Measurements from ENCODE around the gene ASAP2. TPM values are rescaled to one million over a fixed set of nuclear protein-coding genes. Genes with fewer than 3 reads are reported as not detected.

The ASAP2 gene
- polyA plus RNA-seq, 4 donors = 50.3 to 63.5 (median 58.3) TPM

DNA sequence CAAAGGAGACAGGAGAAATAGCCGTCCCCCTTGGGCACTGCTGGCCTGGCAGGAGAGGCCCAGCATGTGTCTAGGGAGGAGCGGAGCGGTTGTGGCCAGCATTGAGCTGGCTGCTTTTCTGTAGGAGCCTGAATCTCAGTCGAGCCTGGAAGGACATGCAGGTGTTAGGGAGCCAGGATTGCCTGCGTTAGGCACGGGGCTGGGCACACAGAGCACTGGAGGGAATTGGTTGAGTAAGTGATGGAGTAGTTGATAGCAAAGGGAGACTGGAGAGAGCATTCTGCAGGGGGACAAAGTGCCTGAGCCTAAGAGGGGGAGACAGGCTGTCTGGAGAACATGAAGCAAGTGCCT is 22.8 kb downstream of the ASAP2 start:
- DNase-seq (ENCODE audit: low read depth in 4 of 4, low spot score in 3 of 4) = no peak

DNA sequence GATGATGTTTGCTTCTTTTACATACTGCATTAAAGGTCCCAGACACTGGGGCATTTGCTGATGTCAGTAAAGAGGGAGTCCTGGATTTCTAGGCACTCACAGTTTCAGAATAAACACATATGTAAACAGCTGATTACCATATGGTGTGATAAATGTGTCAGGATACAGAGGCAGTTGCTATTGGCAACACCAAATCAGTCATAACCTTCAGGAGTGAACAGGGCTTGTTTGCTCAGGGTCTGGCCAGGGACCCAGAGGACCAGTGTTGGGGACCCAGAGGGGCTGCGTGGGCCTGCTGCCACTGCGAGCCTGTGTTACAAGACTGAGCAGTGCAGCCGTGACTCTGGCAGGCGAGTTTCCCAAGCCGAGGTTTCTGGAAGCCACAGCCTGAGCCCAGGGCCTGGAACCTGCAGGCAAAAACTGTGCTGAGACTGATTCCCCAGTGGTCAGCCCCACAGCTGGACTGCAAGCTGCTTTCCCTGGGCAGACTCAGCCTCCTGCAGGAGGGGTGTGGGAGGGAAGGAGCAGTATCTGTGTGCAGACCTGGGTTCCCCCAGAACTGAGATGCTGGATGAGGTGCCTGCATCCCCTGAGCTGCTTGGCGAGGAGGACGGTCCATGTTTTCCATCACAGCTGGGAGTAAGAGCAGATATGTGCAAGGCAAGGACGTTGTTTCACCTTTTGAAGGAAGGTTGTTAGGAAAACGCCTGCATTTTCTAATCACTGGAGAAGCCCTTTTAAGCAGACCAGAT is 23.6 kb downstream of the ASAP2 start:
- no peak for DNase-seq (ENCODE audit: low read depth in 4 of 4, low spot score in 3 of 4)

DNA sequence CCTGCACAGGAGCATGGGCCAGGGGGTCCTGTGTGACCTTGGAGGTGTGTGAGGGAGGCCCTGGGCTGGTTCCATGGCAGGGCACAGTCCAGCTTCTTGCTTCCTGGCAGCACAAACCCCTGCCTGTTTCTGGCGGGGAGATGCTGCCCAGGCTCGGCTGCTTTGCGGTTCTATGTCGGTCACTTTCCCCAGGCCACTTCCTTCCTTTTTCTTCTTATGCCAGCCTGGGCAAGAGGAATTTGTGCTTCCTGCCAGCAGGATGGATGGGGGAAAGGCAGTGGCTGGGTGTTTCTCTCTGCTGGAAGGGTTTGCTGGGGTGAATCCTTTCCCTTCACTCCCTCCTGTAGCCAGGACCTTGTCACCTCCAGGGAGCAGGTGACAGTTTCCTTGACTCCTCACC is 24.3 kb downstream of the ASAP2 start:
- no peak for DNase-seq (ENCODE audit: low read depth in 4 of 4, low spot score in 3 of 4)

DNA sequence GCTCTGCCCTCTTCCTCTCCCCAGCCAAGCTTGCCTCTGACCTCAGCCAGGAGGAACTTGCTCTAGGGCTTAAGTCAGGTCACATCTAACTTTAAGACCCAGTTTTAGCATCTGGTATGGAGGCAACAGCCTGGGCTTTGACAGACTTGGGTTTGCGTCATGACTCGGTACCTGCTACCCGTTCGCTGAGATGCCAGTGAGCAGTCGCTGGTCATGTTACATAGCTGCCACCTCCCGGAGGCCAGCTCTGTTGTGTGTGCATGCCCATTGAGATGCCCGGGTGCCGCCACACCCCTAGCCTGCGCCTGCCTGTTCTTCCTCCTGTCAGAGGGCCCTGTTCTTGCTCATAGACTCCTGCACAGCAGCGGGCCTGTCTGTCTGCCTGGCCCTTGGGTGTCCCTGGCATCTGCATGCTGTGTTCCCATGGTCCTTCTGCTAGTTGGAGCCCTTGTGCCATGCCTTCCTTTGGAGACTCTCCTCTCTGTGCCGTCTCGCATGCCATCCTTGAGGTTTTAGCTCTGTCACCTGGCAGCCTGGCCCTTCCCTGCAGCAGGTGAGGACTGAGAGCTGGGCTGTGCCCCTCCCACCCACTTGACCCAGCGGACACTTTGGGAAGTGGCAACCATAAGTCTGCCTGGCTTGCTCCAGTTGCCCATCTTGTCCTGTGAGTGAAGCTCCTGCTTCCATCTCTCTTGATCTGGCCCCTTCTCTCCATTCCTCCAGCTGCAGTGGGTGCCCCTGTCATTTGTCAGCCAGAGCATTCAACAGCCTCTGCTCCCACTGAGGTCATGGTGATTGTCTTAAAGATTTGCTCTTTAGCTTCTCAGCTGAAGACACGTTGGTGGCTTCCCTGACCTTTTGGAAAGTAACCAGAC is 24.9 kb downstream of the ASAP2 start:
- DNase-seq (ENCODE audit: low read depth in 4 of 4, low spot score in 3 of 4) = no peak

DNA sequence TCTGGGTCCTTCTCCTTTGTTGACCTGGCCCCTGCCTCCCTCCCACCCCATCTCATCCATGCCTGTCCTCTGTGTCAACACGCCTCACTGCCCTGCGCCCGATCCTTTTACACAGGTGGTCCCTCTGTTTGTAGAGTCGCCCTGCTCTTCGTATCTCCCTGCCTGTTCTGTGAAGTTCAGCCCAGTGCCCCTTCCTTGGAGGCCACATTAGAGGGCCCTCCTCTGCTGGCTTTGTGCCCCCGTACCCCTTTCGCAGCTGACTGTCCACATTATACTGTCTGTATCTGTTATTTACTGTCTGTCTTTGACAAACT is 25.5 kb downstream of the ASAP2 start:
- no peak for DNase-seq (ENCODE audit: low read depth in 4 of 4, low spot score in 3 of 4)

DNA sequence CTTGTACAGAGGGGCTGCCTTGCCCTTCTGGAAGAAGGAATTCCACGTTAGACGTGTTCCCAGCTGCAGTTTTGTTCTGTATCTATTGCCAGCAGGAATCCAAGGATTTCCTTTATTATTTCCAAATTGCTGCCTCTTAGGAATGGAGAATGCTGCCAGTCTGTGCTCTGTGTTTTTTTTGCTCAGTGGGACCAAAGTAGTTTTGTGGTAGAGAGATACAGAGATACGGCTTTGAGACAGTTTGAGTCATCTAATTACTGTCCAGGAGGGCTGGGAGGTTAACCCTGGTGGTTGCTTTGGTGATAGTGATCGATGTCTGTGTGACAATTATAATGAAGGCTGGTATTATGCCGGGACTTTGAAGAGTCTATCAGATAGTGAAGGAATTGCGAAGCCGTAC is 26.3 kb downstream of the ASAP2 start:
- DNase-seq (ENCODE audit: low read depth in 4 of 4, low spot score in 3 of 4) = no peak

DNA sequence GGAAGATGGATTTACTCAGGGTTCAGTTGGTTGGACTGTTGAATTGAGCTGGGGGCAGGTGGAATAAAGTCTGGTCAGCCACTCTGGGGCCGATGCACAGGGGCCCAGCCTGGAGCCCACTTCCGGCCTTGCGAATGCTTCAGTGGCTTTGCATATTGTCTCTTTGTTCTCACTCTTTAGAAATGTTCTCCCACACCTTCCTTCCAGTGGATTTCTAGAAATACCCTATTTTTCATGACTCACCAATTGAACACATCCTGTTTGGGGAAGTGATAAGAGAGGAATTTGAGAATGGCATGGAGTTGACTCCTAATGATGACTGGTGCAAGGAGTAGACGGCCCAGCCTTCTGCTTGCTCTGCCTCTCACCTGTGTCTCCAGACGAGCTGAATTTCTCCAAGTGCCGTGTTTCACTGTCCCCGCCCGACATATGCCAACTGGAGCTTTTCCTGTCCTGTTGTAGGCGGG is 28.1 kb downstream of the ASAP2 start:
- no peak for DNase-seq (ENCODE audit: low read depth in 4 of 4, low spot score in 3 of 4)

DNA sequence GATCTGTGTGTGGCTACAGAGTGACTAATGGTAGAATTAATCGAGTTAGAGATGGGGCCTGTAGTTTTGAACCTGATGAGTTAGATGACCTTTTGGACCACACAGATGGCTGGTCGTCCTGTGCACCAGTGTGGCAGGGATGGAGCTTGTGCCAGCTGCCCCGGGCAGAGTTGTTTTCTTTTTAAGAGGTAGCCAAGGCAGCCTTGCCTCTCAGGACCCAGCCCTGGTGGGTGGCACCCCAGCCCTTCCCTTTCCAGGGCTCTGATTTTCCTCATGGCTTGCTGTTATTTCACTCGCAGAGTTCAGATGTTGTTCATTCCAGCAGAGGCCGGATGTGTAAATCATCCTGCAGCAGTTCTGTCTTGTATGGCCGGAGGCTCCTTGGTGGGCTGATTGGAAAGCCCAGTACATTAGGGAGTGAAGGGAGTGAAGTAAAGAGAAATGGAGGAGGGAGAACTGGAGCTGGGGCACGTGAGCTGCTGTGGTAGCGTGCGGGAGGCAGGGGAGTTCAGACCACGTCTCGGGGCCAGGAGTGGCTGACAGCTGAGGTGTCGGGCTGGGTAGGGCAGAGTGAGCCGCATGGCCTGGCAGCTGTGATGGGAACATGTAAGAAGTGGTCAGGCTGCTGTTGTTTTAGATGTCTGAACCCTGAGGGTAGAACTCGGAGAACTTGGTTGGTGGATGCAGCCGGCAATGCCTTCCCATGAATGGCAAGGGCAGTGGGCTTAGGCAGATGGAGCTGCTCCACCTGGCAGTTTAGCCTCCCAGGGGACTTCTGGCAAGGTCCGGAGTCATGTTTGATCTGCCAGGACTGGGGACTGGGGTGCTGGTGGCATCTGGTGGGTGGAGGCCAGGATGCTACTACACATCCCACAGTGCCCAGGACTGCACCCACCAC is 28.8 kb downstream of the ASAP2 start:
- peak; percentile 62 to 80 (median 76) for DNase-seq (ENCODE audit: low read depth in 4 of 4, low spot score in 3 of 4)

DNA sequence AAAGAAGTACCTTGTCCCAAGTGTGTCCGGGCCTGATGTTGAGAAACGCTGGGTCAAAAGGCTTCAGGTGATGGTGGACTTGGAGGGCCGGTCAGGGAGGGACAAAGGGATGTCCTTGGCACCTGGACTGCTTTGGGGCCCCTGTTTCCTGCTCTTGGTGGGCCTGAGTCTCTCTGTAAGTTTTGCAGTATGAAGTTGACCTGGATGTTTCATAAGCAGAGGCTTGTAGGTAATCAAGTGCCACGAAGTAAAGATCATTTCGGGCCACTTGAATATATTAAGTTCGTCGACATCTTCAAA is 29.4 kb downstream of the ASAP2 start:
- no peak for DNase-seq (ENCODE audit: low read depth in 4 of 4, low spot score in 3 of 4)

DNA sequence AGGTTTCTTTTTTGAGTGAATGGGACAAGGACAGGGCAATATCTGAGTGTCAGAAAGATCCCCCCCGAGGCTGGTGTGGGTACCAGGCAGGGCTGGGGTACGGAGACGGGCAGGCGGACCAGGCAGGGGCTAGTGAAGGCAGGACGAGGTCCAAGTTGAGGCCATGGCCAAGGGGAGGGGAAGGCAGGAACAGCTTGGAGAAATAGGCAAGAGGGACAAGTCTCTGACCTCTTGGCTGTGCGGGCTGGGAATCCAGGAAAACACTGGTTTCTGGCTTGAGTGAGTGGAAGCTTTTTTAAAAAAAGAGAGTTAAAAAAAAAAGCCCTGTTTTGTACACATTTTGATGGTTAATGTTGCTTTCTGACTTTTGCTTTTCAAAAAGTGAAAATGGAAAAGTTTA is 30.3 kb downstream of the ASAP2 start:
- DNase-seq (ENCODE audit: low read depth in 4 of 4, low spot score in 3 of 4) = no peak

DNA sequence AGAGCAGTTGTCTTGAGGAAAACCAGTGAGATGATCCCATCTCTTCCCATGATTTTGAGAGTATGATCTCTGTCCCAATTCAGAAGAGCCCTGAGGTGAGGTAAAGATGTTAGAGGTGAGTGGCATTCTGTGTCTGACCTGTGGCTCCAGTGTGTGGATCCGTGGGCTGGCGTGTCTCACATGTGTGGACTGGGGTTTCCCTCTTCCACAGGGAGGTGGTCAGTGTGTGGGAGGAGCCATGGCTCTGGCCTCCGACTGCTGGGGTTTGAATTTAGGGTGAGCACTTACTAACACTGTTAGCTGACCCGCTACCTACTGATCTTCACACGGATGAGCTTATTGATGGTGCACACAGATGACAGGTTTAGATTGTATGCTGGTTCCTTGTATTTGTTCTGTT is 31.2 kb downstream of the ASAP2 start:
- DNase-seq (ENCODE audit: low read depth in 4 of 4, low spot score in 3 of 4) = no peak

DNA sequence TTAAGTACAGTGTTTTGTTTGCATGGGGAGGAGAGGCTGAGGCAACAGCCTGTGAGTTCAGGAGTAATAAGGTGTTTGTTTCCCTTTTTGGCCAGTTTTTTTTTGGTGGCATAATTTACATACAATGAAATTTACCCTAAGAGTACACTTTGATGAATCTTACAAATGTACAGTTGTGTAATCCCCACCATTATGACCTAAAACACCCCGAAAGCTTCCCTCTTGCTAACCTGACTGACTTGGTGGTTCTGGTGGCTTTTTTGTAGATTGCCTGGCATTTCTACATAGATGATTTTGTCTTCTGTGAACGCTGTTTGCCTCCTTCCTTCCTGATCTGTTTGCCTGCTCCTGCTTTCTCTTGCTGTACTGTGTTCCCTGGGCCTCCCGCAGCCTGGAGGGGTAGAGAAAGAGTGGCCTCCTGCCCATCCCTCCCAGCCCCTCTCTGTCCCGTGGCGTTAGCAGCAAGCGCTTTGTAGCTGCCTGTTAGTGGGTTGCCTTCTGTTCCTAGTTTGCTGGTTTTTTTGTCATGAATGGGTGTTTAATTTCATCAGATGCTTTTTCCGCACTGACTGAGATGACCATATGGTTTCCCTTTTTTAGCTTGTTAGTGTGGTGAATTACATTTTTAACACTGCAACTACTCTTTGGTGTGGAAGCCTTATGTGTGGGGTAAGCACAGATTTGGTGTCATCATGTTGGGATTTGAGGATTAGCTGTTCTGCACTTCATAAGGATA is 32.1 kb downstream of the ASAP2 start:
- no peak for DNase-seq (ENCODE audit: low read depth in 4 of 4, low spot score in 3 of 4)

DNA sequence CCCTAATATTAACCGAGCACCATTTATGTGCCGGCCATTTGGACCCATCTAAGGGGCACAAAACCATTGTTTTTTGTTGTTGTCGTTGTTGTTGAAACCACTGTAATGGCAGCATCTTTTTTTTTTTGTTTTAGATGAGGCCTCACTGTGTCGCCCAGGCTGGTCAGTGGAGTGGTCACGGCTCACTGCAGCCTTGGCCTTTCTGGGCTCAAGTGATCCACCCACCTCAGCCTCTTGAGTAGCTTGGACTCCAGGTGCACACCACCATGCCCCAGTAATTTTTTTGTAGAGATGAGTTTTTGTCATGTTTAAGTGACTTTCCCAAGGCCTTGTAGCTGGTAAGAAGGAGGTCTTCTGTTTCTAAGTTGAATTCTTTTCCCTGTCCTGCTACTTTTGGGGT is 33.0 kb downstream of the ASAP2 start:
- DNase-seq (ENCODE audit: low read depth in 4 of 4, low spot score in 3 of 4) = no peak

DNA sequence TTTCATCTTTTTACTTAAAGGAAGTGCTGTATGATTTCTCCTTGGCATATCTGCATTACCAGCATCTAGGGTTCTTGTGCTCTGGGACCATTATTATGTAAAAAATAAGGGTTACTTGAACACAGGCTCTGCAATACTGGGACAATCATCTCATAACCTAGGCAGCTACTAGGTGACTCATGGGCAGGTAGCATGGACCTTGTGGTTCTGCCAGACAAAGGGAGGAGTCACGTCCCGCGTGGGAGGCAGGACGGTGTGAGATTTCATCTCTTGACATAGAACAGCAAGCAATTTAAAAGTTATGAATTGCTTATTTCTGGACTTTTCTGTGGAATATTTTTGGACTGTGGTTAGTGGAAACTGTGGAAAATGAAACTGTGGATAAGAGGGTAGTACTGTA is 34.1 kb downstream of the ASAP2 start:
- DNase-seq (ENCODE audit: low read depth in 4 of 4, low spot score in 3 of 4) = no peak

DNA sequence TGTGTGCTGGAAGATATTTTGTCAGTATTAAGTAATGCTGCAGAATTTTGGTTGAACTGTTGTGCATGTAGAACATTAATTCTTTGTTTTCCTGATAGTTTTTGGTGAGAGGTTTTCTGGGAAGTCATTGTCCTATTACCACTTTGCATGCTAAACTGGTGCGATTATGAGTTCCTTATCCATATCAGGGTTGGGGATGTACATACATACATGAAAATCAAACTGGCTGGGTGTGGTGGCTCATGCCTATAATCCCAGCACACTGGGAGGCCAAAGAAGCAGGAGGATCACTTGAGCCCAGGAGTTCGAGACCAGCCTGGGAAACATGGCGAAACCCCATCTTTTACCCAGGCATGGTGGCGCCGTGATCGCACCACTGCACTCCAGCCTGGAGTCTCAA is 34.6 kb downstream of the ASAP2 start:
- no peak for DNase-seq (ENCODE audit: low read depth in 4 of 4, low spot score in 3 of 4)

DNA sequence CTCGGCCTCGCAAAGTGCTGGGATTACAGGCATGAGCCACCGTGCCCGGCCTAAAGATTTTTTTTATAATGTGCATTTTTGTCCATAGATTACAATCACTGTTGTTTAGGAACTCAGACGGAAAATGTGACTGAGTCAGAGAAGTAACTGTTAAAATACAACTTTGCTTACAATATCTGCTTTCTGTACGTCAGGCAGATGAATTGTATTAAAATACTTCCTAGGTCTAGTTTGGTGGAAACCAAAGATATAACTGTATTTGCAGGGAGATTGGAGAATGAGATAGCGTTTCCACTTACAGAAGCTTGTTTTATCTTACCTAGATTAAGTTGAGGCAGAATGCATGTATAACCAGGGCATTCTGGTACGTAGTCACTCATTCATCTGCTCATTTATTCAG is 36.7 kb downstream of the ASAP2 start:
- no peak for DNase-seq (ENCODE audit: low read depth in 4 of 4, low spot score in 3 of 4)

DNA sequence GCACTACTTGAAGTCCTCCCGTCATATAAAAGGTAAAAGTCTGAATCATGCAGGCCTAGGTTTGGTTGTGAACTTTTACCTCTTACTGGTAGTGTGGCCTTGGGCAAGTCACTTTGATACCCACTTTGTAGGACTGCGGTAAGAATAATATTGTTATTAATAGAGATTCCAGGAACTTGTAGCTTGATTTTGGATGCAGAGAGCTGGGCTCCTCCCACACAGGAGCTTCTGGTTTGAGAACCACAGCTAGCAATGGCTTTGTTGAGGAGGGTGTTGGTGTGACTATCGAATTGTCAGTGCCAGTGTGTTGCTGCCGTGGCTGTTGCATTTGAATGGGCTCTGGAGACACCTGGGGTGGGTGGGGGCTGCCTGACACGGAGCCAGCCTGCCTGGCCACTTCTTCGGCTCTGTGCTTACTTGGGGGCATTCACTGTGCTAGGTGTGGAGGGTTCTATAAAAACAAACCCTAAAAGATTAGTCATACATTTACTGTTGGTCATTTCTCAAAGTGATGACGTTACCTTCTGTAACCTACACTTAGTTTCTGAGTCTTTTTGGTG is 38.5 kb downstream of the ASAP2 start:
- DNase-seq (ENCODE audit: low read depth in 4 of 4, low spot score in 3 of 4) = no peak

DNA sequence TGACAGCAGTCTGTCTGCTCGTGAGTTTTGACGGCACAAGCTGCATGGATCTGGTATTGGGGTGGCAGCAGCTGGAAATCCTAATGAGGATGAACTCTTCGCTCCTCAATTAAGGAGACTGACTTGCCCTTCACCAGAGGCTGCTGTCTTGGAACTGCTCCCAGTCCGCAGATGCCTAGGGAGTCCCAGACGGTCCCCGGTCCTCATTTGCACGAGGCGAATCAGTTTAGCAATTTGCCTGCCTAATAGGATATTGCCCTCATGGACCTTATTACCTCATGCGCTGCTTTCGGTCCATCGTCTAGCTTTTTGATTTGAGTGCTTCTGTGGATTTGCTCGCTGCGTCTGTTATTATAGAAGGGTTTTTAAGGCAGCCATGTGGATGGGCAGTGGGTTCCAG is 40.6 kb downstream of the ASAP2 start:
- no peak for DNase-seq (ENCODE audit: low read depth in 4 of 4, low spot score in 3 of 4)

DNA sequence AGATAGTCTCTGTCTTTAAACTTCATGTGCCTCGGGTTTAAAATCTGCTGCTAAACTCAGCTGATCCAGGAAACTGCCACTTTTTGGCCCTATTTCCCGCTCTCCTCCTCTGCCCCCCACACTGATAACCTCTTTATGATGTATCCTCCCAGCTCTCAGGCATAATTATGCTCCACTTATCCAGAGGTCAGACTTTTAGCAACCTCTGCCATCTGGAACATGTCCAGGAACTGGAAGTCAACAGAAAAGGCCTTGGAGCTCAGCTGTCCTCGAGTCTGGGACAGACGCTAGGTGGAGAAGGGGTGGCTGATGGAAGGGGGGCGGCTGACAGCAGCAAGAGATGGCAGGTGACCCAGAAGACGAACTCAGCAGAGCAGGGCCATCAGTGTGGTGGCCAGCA is 41.2 kb downstream of the ASAP2 start:
- DNase-seq (ENCODE audit: low read depth in 4 of 4, low spot score in 3 of 4) = no peak

DNA sequence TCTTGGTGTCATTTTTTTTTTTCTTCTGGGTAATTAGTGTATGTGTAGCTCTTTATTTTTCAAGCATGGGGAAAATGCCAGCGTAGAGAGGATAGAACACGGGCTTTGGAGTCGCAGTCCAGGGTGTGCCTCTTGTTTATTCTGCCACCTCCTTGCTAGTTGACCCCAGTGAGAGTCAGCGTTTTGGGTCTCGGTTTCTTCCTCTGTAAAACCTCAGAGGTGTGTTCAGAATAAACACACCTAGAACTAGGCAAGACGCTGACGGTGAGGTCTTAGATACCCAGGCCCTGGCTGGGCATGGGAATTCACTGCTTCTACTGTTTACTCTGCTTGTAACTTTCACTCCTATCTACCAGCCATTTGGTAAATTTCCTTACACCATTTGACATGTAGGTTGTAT is 41.8 kb downstream of the ASAP2 start:
- DNase-seq (ENCODE audit: low read depth in 4 of 4, low spot score in 3 of 4) = no peak
